Measurements from ENCODE around the gene FAM78A.
A peak's percentile ranks its signal among the peaks of the same experiment; 100 is the strongest.

FAM78A gene

GRCh38 chr9:131298816-131299215, 22.5 kb upstream of the FAM78A start:
- H3K36me3 Mint-ChIP-seq (ENCODE audit: low read depth) = no peaks in the 10 kb centered on the region
- H3K4me1 Mint-ChIP-seq = peaks cover 21% of the 10 kb centered on the region
- H3K27ac Mint-ChIP-seq = no peak overlapping the region
- TF ChIP-seq CTCF (IDR thresholded peaks at IDR 0.05; ENCODE audit: unreplicated experiment in 3 of 3) = no peak
- no peak overlapping the region for H3K4me3 Mint-ChIP-seq
- no peaks in the 10 kb centered on the region for H3K9me3 Mint-ChIP-seq
- H3K27me3 Mint-ChIP-seq (ENCODE audit: low read depth) = no peaks in the 10 kb centered on the region

- H3K36me3 Mint-ChIP-seq (ENCODE audit: low read depth) = no peaks in the 10 kb centered on the region
- no peaks in the 10 kb centered on the region for H3K9me3 Mint-ChIP-seq
- no peak overlapping the region for H3K4me3 Mint-ChIP-seq
- peaks cover 21% of the 10 kb centered on the region for H3K4me1 Mint-ChIP-seq
- peak overlapping the region in 1 of 3 experiments; percentile 10 for H3K27ac Mint-ChIP-seq
- no peaks in the 10 kb centered on the region for H3K27me3 Mint-ChIP-seq (ENCODE audit: low read depth)
- TF ChIP-seq CTCF (IDR thresholded peaks at IDR 0.05; ENCODE audit: unreplicated experiment in 3 of 3) = no peak
Observed at GRCh38 chr9:131298341-131298740, 22.0 kb upstream of the FAM78A start.

- Mint-ChIP-seq H3K9me3 (no peaks in the 10 kb centered on the region), H3K27ac (peak overlapping the region in 1 of 3 experiments; percentile 10), H3K36me3 (ENCODE audit: low read depth) (no peaks in the 10 kb centered on the region), H3K4me3 (no peak overlapping the region), H3K4me1 (peaks cover 21% of the 10 kb centered on the region), H3K27me3 (ENCODE audit: low read depth) (no peaks in the 10 kb centered on the region)
- TF ChIP-seq CTCF (IDR thresholded peaks at IDR 0.05; ENCODE audit: unreplicated experiment in 3 of 3) = no peak
Observed at GRCh38 chr9:131297903-131298302, 21.6 kb upstream of the FAM78A start.

- H3K27ac Mint-ChIP-seq = no peak overlapping the region
- H3K4me3 Mint-ChIP-seq = no peak overlapping the region
- H3K9me3 Mint-ChIP-seq = no peaks in the 10 kb centered on the region
- no peaks in the 10 kb centered on the region for H3K36me3 Mint-ChIP-seq (ENCODE audit: low read depth)
- H3K27me3 Mint-ChIP-seq (ENCODE audit: low read depth) = no peaks in the 10 kb centered on the region
- peaks cover 26% of the 10 kb centered on the region for H3K4me1 Mint-ChIP-seq
- no peak for TF ChIP-seq CTCF (IDR thresholded peaks at IDR 0.05; ENCODE audit: unreplicated experiment in 3 of 3)
Observed at GRCh38 chr9:131296906-131297500, 20.7 kb upstream of the FAM78A start.

GRCh38 chr9:131296460-131296859, 20.1 kb upstream of the FAM78A start:
- no peak for TF ChIP-seq CTCF (IDR thresholded peaks at IDR 0.05; ENCODE audit: unreplicated experiment in 3 of 3)
- no peak overlapping the region for H3K4me3 Mint-ChIP-seq

GRCh38 chr9:131292937-131293336, 16.6 kb upstream of the FAM78A start:
- Mint-ChIP-seq H3K4me1 (peaks cover 35% of the 10 kb centered on the region), H3K27me3 (ENCODE audit: low read depth) (no peaks in the 10 kb centered on the region), H3K36me3 (ENCODE audit: low read depth) (no peaks in the 10 kb centered on the region)

More at GRCh38 chr9:131296460-131296859, 20.1 kb upstream of the FAM78A start:
- Mint-ChIP-seq H3K9me3 (no peaks in the 10 kb centered on the region), H3K27me3 (ENCODE audit: low read depth) (no peaks in the 10 kb centered on the region), H3K4me1 (peaks cover 26% of the 10 kb centered on the region), H3K27ac (no peak overlapping the region), H3K36me3 (ENCODE audit: low read depth) (no peaks in the 10 kb centered on the region)

More at GRCh38 chr9:131292937-131293336, 16.6 kb upstream of the FAM78A start:
- H3K27ac Mint-ChIP-seq = no peak overlapping the region
- no peak for TF ChIP-seq CTCF (IDR thresholded peaks at IDR 0.05; ENCODE audit: unreplicated experiment in 3 of 3)
- no peak overlapping the region for H3K4me3 Mint-ChIP-seq
- H3K9me3 Mint-ChIP-seq = no peaks in the 10 kb centered on the region

Measured in nephron (organoid).